HG02943 (cell line): ENCODE measurements around the gene C2orf15.
"Not testable (repeated sequence)": the region's sequence is repeated elsewhere in the genome, so short reads cannot be mapped to it uniquely, and the experiment has no call there.

Experiments used
- ATAC-seq: cut with Tn5 transposase; IDR thresholded peaks from one replicate; pipeline ENCODE4 v1.9.1; 2021; ENCODE audit warnings: mild to moderate bottlenecking, low read depth, moderate library complexity; ENCODE audit not compliant: unreplicated experiment

C2orf15 gene

GRCh38 chr2:99159594-99159993, 18.1 kb downstream of the C2orf15 start:
- ATAC-seq, result no peak

- no peak for ATAC-seq
These were observed 24.7 kb downstream of the C2orf15 start for GRCh38 chr2:99166218-99166617.

GRCh38 chr2:99169534-99169933, 28.0 kb downstream of the C2orf15 start:
- no peak for ATAC-seq

GRCh38 chr2:99171377-99172140, 30.1 kb downstream of the C2orf15 start:
- no peak for ATAC-seq

- ATAC-seq, result peak; percentile 90
These were observed 39.5 kb downstream of the C2orf15 start, which contains the start of the genes MITD1 and MRPL30 for GRCh38 chr2:99180755-99181623. TSS of gene MITD1 (minus strand) at chr2:99181058. CDS start at chr2:99180981, 77 bp downstream. TSS of gene MRPL30 (plus strand) at chr2:99181184. CDS start at chr2:99186204, 5,020 bp downstream.

GRCh38 chr2:99181624-99182000, 40.1 kb downstream of the C2orf15 start:
- no peak for ATAC-seq

GRCh38 chr2:99183025-99183424, 41.5 kb downstream of the C2orf15 start:
- no peak for ATAC-seq

GRCh38 chr2:99184811-99185210, 43.3 kb downstream of the C2orf15 start:
- ATAC-seq, result no peak

GRCh38 chr2:99187011-99187410, 45.5 kb downstream of the C2orf15 start:
- no peak for ATAC-seq

GRCh38 chr2:99188357-99188756, 46.9 kb downstream of the C2orf15 start:
- no peak for ATAC-seq

- ATAC-seq, result no peak
These were observed 49.0 kb downstream of the C2orf15 start for GRCh38 chr2:99190548-99190947.

- not testable (repeated sequence) for ATAC-seq
These were observed 50.9 kb downstream of the C2orf15 start for GRCh38 chr2:99192364-99192763.

GRCh38 chr2:99198103-99198841, 56.8 kb downstream of the C2orf15 start:
- ATAC-seq, result no peak

GRCh38 chr2:99200076-99200800, 58.7 kb downstream of the C2orf15 start:
- no peak for ATAC-seq
